ENCODE measurements around the gene KIF20B.

GRCh38 chr10:89653410-89653869 is 48.0 kb upstream of the KIF20B start:
- TF ChIP-seq CTCF (IDR thresholded peaks at IDR 0.05; ENCODE audit: low read depth, low read length, missing input control) = no peak
- TF ChIP-seq TAF1 (conservative IDR thresholded peaks at IDR 0.05) = no peak
- TF ChIP-seq JUND (IDR thresholded peaks at IDR 0.05) = no peak
- no peak for TF ChIP-seq REST (IDR thresholded peaks at IDR 0.05)
- no peak for TF ChIP-seq EGR1 (IDR thresholded peaks at IDR 0.05; ENCODE audit: low read depth in 2 of 2)
- TF ChIP-seq YY1 (IDR thresholded peaks at IDR 0.05) = no peak

Measured in liver (tissue), 3 donors.